SJSA1 (cell line): ENCODE measurements around the gene DTX1. TPM values are rescaled to one million over a fixed set of nuclear protein-coding genes. Genes with fewer than 3 reads are reported as not detected.

ENCODE experiments used
- DNase-seq, 2 experiments: peaks; one replicate each; pipeline ENCODE4 v3.0.0-alpha.2; 2015 to 2020; ENCODE audit warnings: low spot score in 2 of 2, low read depth in 1 of 2
- H3K27ac ChIP-seq: fragments of 250-450 bp; sonication (Bioruptor Pico); 2 replicates; pipeline ENCODE4 v1.5.1; 2020; ENCODE audit warnings: mild to moderate bottlenecking, moderate library complexity
- H3K27me3 ChIP-seq: fragments of 250-450 bp; sonication (Bioruptor Pico); replicated peaks from 2 replicates; pipeline ENCODE4 v1.5.1; 2020; ENCODE audit warnings: mild to moderate bottlenecking, moderate library complexity
- H3K36me3 ChIP-seq: fragments of 250-450 bp; sonication (Bioruptor Pico); 2 replicates; pipeline ENCODE4 v1.5.1; 2020; ENCODE audit warnings: mild to moderate bottlenecking
- H3K4me1 ChIP-seq: fragments of 250-450 bp; sonication (Bioruptor Pico); replicated peaks from 2 replicates; pipeline ENCODE4 v1.6.1; 2021; ENCODE audit warnings: mild to moderate bottlenecking
- H3K4me3 ChIP-seq: fragments of 250-450 bp; sonication (Bioruptor Pico); 2 replicates; pipeline ENCODE4 v1.5.1; 2020; ENCODE audit warnings: mild to moderate bottlenecking
- H3K9me3 ChIP-seq: fragments of 250-450 bp; sonication (Bioruptor Pico); replicated peaks from 2 replicates; pipeline ENCODE4 v1.5.1; 2020; ENCODE audit warnings: mild to moderate bottlenecking
- total RNA-seq: library from RNA; depleted of rRNA; stranded (reverse); fragments of >200 nt; shearing (Covaris generic); gene quantifications from 2 replicates; pipeline ENCODE4 v1.2.3, GENCODE V29; 2014

Gene DTX1
- total RNA-seq, 1 experiment from 2014 or later = not detected

GRCh38 chr12:113043240-113043639, 13.3 kb upstream of the DTX1 start:
- no peak overlapping the region for H3K27ac ChIP-seq
- no peaks in the 10 kb centered on the region for H3K36me3 ChIP-seq
- no peaks in the 10 kb centered on the region for H3K4me1 ChIP-seq

GRCh38 chr12:113044516-113044915, 12.0 kb upstream of the DTX1 start:
- no peak overlapping the region for H3K4me3 ChIP-seq
- no peak overlapping the region for H3K27ac ChIP-seq
- H3K4me1 ChIP-seq = no peaks in the 10 kb centered on the region
- no peaks in the 10 kb centered on the region for H3K36me3 ChIP-seq
- H3K27me3 ChIP-seq = peaks cover 2% of the 10 kb centered on the region
- H3K9me3 ChIP-seq = no peaks in the 10 kb centered on the region
- DNase-seq = no peak

More at GRCh38 chr12:113043240-113043639, 13.3 kb upstream of the DTX1 start:
- DNase-seq = no peak
- Histone ChIP-seq H3K27me3 (no peaks in the 10 kb centered on the region; the same call in 1 of the 2 replicates), H3K9me3 (no peaks in the 10 kb centered on the region), H3K4me3 (no peak overlapping the region)

- no peaks in the 10 kb centered on the region for H3K36me3 ChIP-seq
- DNase-seq = peak in 1 of 2 experiments; percentile 28
- H3K4me1 ChIP-seq = no peaks in the 10 kb centered on the region
- H3K9me3 ChIP-seq = no peaks in the 10 kb centered on the region
- H3K27ac ChIP-seq = no peak overlapping the region
- peaks cover 5% of the 10 kb centered on the region for H3K27me3 ChIP-seq
- no peak overlapping the region for H3K4me3 ChIP-seq
Measured at GRCh38 chr12:113048716-113049127, 7.8 kb upstream of the DTX1 start.

GRCh38 chr12:113049976-113050742, 6.4 kb upstream of the DTX1 start:
- DNase-seq = no peak
- Histone ChIP-seq H3K4me3 (no peak overlapping the region), H3K36me3 (no peaks in the 10 kb centered on the region), H3K27me3 (peaks cover 13% of the 10 kb centered on the region), H3K27ac (no peak overlapping the region), H3K9me3 (no peaks in the 10 kb centered on the region), H3K4me1 (no peaks in the 10 kb centered on the region)

GRCh38 chr12:113050795-113051194, 5.7 kb upstream of the DTX1 start:
- no peaks in the 10 kb centered on the region for H3K4me1 ChIP-seq
- no peaks in the 10 kb centered on the region for H3K9me3 ChIP-seq
- peaks cover 19% of the 10 kb centered on the region for H3K27me3 ChIP-seq
- DNase-seq = no peak
- H3K27ac ChIP-seq = no peak overlapping the region
- no peaks in the 10 kb centered on the region for H3K36me3 ChIP-seq
- no peak overlapping the region for H3K4me3 ChIP-seq

GRCh38 chr12:113051759-113052158, 4.8 kb upstream of the DTX1 start:
- H3K4me1 ChIP-seq = no peaks in the 10 kb centered on the region
- no peak for DNase-seq
- no peak overlapping the region for H3K4me3 ChIP-seq
- no peaks in the 10 kb centered on the region for H3K36me3 ChIP-seq
- peaks cover 28% of the 10 kb centered on the region for H3K27me3 ChIP-seq
- no peak overlapping the region for H3K27ac ChIP-seq
- H3K9me3 ChIP-seq = no peaks in the 10 kb centered on the region

- H3K9me3 ChIP-seq = no peaks in the 10 kb centered on the region
- H3K27me3 ChIP-seq = peaks cover 33% of the 10 kb centered on the region
- no peaks in the 10 kb centered on the region for H3K4me1 ChIP-seq
- DNase-seq = no peak
- no peak overlapping the region for H3K27ac ChIP-seq
- no peak overlapping the region for H3K4me3 ChIP-seq
- H3K36me3 ChIP-seq = no peaks in the 10 kb centered on the region
Measured at GRCh38 chr12:113052326-113052725, 4.2 kb upstream of the DTX1 start.

- Histone ChIP-seq H3K4me3 (no peak overlapping the region), H3K27me3 (peaks cover 39% of the 10 kb centered on the region), H3K36me3 (no peaks in the 10 kb centered on the region), H3K4me1 (no peaks in the 10 kb centered on the region), H3K9me3 (no peaks in the 10 kb centered on the region), H3K27ac (no peak overlapping the region)
- DNase-seq = no peak
Measured at GRCh38 chr12:113054948-113055486, 1.5 kb upstream of the DTX1 start.

GRCh38 chr12:113055594-113056380, 743 bp upstream of the DTX1 start:
- Histone ChIP-seq H3K4me1 (no peaks in the 10 kb centered on the region), H3K27me3 (peaks cover 39% of the 10 kb centered on the region), H3K27ac (no peak overlapping the region), H3K4me3 (no peak overlapping the region), H3K36me3 (no peaks in the 10 kb centered on the region), H3K9me3 (no peaks in the 10 kb centered on the region)
- DNase-seq = no peak

- H3K36me3 ChIP-seq = no peaks in the 10 kb centered on the region
- H3K4me3 ChIP-seq = no peak overlapping the region
- no peak overlapping the region for H3K27ac ChIP-seq
- no peaks in the 10 kb centered on the region for H3K4me1 ChIP-seq
- H3K9me3 ChIP-seq = no peaks in the 10 kb centered on the region
- DNase-seq = no peak
- H3K27me3 ChIP-seq = peaks cover 39% of the 10 kb centered on the region
Measured at GRCh38 chr12:113056381-113056630, 224 bp upstream of the DTX1 start.

- peaks cover 42% of the 10 kb centered on the region for H3K27me3 ChIP-seq
- H3K9me3 ChIP-seq = no peaks in the 10 kb centered on the region
- no peak for DNase-seq
- no peak overlapping the region for H3K27ac ChIP-seq
- H3K4me3 ChIP-seq = no peak overlapping the region
- no peaks in the 10 kb centered on the region for H3K4me1 ChIP-seq
- no peaks in the 10 kb centered on the region for H3K36me3 ChIP-seq
Measured at GRCh38 chr12:113057565-113058485, 1.3 kb downstream of the DTX1 start.

- Histone ChIP-seq H3K27me3 (peaks cover 39% of the 10 kb centered on the region), H3K4me1 (no peaks in the 10 kb centered on the region)
Measured at GRCh38 chr12:113058553-113058952, 2.0 kb downstream of the DTX1 start.

GRCh38 chr12:113059071-113059595, 2.6 kb downstream of the DTX1 start:
- Histone ChIP-seq H3K4me3 (no peak overlapping the region), H3K36me3 (no peaks in the 10 kb centered on the region), H3K4me1 (no peaks in the 10 kb centered on the region), H3K9me3 (no peaks in the 10 kb centered on the region), H3K27ac (no peak overlapping the region), H3K27me3 (peaks cover 38% of the 10 kb centered on the region)
- DNase-seq = no peak

More at GRCh38 chr12:113058553-113058952, 2.0 kb downstream of the DTX1 start:
- no peaks in the 10 kb centered on the region for H3K9me3 ChIP-seq
- no peak overlapping the region for H3K4me3 ChIP-seq
- H3K36me3 ChIP-seq = no peaks in the 10 kb centered on the region
- no peak overlapping the region for H3K27ac ChIP-seq
- DNase-seq = no peak
